ENCODE data around the gene MAPK8IP2. TPM values are rescaled to one million over a fixed set of nuclear protein-coding genes. Genes with fewer than 3 reads are reported as not detected.
A peak's percentile ranks its signal among the peaks of the same experiment; 100 is the strongest.

Gene MAPK8IP2
- total and polyA plus RNA-seq, 2 of the 4 experiments (the other 2 are of a cell fraction), result under 0.01 to 0.14 TPM

DNA sequence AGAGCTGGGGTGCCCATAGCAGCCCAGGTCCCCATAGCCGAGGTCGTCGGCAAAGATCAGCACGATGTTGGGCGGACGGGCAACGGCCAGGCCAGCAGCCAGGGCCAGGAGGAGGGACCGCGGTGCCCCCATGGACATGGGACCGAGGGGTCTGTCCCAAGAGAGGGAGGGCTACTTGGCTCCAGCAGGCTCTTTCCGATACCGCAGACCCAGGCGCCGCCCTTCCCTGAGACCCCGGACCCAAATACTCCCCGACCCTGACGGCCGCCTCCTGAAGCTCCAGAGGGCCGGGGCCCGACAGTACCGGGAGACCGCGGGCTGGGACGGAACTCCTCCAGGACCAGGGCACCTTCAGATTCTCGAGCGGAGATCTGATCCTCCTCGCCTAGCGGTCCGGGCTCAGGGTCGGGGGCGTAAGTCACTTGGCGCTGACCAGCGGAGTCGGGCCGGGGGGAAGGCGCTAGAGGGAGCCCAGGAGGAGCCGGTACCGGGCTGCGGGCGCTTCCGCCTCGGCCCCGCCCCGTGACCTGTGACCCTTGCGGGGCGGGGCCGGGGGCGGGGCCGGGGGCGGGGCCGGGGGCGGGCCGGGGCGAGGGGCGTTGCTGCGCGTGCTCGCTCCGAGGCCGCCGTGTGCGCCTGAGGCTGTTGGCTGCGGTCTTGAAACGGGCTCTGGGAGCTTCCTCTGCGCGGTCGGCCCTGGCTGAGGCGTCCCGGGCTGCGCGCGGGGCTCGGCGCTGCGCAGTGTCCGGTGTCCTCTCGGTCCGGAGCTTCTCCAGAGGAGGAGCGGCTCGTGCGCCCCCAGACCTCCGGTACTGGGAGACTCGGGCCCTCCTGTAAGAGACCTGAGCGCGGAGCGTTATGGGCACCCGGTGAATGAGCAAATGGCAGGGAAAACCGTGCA lies 27.3 kb downstream of the MAPK8IP2 start, which contains the start of gene ARSA:
Gene ARSA (minus strand): TSS at position 511 of the 901 bp plus-strand sequence. CDS start 373 bp downstream, at position 138.
- Histone ChIP-seq H4K5ac (ENCODE audit: low read depth, low read length) (peak within 1 kb of the TSS; percentile 4), H4K20me1 (ENCODE audit: insufficient read depth, low read length) (0 out of 2 replicates have a peak, but pooled peaks cover 4% of the 10 kb centered on the region), H2BK120ac (ENCODE audit: low read depth, low read length) (no peak within 1 kb of the TSS), H3K4ac (ENCODE audit: low read depth, low read length) (peak within 1 kb of the TSS; percentile 87), H2AK9ac (replicated peaks; ENCODE audit: low read depth, low read length, poor library complexity) (peak within 1 kb of the TSS; percentile 92), H3K4me1 (ENCODE audit: control insufficient read depth, insufficient read depth, low read length) (peaks cover 9% of the 10 kb centered on the region; the same call in 1 of the 2 replicates), H3K56ac (ENCODE audit: extremely low read depth, insufficient read depth, low read length) (peak within 1 kb of the TSS; percentile 51), H3K9me3 (ENCODE audit: control insufficient read depth, insufficient read depth, low read length) (no peaks in the 10 kb centered on the region), H3K36me3 (ENCODE audit: control insufficient read depth, insufficient read depth, low read length) (peaks cover 2% of the 10 kb centered on the region; the same call in 1 of the 2 replicates), H2BK20ac (ENCODE audit: low read depth, low read length) (no peak within 1 kb of the TSS), H3K4me3 (ENCODE audit: insufficient read depth, low read depth, low read length) (peak within 1 kb of the TSS; percentile 93), H3K18ac (ENCODE audit: low read depth, low read length) (0 out of 2 replicates have a peak within 1 kb of the TSS, but pooled peaks have one; percentile 5), H3K14ac (replicated peaks; ENCODE audit: low read depth, low read length) (peak within 1 kb of the TSS; percentile 93), H4K91ac (ENCODE audit: insufficient read depth, low read depth, low read length) (peak within 1 kb of the TSS; percentile 73), H3K23ac (ENCODE audit: low read depth, low read length) (peak within 1 kb of the TSS; percentile 92), H3K27me3 (ENCODE audit: control insufficient read depth, insufficient read depth, low read length) (peaks cover under 1% of the 10 kb centered on the region), H2BK5ac (ENCODE audit: low read depth, low read length, poor library complexity, severe bottlenecking) (peak within 1 kb of the TSS; percentile 51), H2AFZ (replicated peaks; ENCODE audit: low read length, poor library complexity) (peak within 1 kb of the TSS; percentile 100), H4K8ac (ENCODE audit: low read depth in 2 of 2, low read length in 2 of 2) (peak within 1 kb of the TSS; percentile 59 to 89; a peak in 3 of 4 replicates), H3K9ac (ENCODE audit: low read depth, low read length) (peak within 1 kb of the TSS; percentile 88), H3K79me1 (ENCODE audit: low read depth in 1 of 2, low read length in 2 of 2) (peaks cover 6 to 24% of the 10 kb centered on the region in 2 experiments; a peak in 2 of 4 replicates), H2BK15ac (ENCODE audit: low read depth, low read length) (peak within 1 kb of the TSS; percentile 65; the same call in 1 of the 3 replicates), H2AK5ac (ENCODE audit: low read depth, low read length) (peak within 1 kb of the TSS; percentile 98), H3K9me1 (ENCODE audit: insufficient read depth, low read length) (peaks cover 9% of the 10 kb centered on the region), H3K4me2 (ENCODE audit: low read depth, low read length) (peak within 1 kb of the TSS; percentile 95), H3K27ac (ENCODE audit: insufficient read depth, low read length) (peak within 1 kb of the TSS; percentile 75)
- in situ Hi-C loops (cut with MboI; ENCODE audit: low sequenced_read_pairs) (no loop called here), dilution Hi-C loops (cut with HindIII; ENCODE audit: low sequenced_read_pairs, unreplicated experiment) (no loop called here), intact Hi-C loops (cut with micrococcal nuclease) (loop anchor here (2.0 kb wide), 1 partner anchor 45 kb away; the partner anchor contains the start of gene CHKB)
- TSS peak; percentile 80 for BruUV-seq (replicated peaks)
- CTCF ChIA-PET, result interaction anchor here (0.5 to 0.6 kb wide), 2 partner anchors 39 to 202 kb away, joined by 3 to 4 read pairs; no protein-coding TSS in a partner anchor
- POLR2A ChIA-PET (ENCODE audit: unreplicated experiment), result no interaction called here
- peak; percentile 81 for DNase-seq
- 8% methylated on average over 43 of the region's 88 CpGs; no CpG with 5 or more reads in 1 of the 2 experiments for WGBS, 2 experiments (ENCODE audit: extremely low coverage in 2 of 2, insufficient read length in 1 of 2)
- peak; percentile 97 for ATAC-seq (ENCODE audit: low read depth)
- no peak for TF ChIP-seq MAFK (IDR thresholded peaks at IDR 0.05; ENCODE audit: low read depth, low read length)
- peak; percentile 27; the same call in 1 of the 2 replicates for TF ChIP-seq BHLHE40 (IDR thresholded peaks at IDR 0.05; ENCODE audit: low read depth, low read length)
- no peak for TF ChIP-seq FOS (IDR thresholded peaks at IDR 0.05; ENCODE audit: low read depth, low read length)
- no peak for TF ChIP-seq RFX5 (IDR thresholded peaks at IDR 0.05; ENCODE audit: low read depth, low read length)
- TF ChIP-seq CEBPB (IDR thresholded peaks at IDR 0.05; ENCODE audit: low read depth, low read length), result no peak
- no peak for TF ChIP-seq NFE2L2 (IDR thresholded peaks at IDR 0.05; ENCODE audit: low read depth, low read length)
- peak; percentile 40; the same call in 1 of the 2 replicates for TF ChIP-seq MAZ (IDR thresholded peaks at IDR 0.05; ENCODE audit: borderline replicate concordance, low read depth, low read length)
- no peak for TF ChIP-seq ELK1 (IDR thresholded peaks at IDR 0.05; ENCODE audit: borderline replicate concordance, low read depth, low read length)
- TF ChIP-seq, protein P1, sequence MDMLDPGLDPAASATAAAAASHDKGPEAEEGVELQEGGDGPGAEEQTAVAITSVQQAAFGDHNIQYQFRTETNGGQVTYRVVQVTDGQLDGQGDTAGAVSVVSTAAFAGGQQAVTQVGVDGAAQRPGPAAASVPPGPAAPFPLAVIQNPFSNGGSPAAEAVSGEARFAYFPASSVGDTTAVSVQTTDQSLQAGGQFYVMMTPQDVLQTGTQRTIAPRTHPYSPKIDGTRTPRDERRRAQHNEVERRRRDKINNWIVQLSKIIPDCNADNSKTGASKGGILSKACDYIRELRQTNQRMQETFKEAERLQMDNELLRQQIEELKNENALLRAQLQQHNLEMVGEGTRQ (IDR thresholded peaks at IDR 0.05; ENCODE audit: low read depth, low read length), result 0 out of 2 replicates have a peak, but pooled peaks have one; percentile 23
- peak; percentile 66; the same call in 1 of the 2 replicates for TF ChIP-seq MXI1 (IDR thresholded peaks at IDR 0.05; ENCODE audit: borderline replicate concordance, low read depth, low read length)
- TF ChIP-seq, protein P2, sequence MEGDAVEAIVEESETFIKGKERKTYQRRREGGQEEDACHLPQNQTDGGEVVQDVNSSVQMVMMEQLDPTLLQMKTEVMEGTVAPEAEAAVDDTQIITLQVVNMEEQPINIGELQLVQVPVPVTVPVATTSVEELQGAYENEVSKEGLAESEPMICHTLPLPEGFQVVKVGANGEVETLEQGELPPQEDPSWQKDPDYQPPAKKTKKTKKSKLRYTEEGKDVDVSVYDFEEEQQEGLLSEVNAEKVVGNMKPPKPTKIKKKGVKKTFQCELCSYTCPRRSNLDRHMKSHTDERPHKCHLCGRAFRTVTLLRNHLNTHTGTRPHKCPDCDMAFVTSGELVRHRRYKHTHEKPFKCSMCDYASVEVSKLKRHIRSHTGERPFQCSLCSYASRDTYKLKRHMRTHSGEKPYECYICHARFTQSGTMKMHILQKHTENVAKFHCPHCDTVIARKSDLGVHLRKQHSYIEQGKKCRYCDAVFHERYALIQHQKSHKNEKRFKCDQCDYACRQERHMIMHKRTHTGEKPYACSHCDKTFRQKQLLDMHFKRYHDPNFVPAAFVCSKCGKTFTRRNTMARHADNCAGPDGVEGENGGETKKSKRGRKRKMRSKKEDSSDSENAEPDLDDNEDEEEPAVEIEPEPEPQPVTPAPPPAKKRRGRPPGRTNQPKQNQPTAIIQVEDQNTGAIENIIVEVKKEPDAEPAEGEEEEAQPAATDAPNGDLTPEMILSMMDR (conservative IDR thresholded peaks at IDR 0.05; ENCODE audit: low read depth, low read length), result peak; percentile 43
- no peak for TF ChIP-seq POLR2A (IDR thresholded peaks at IDR 0.05; ENCODE audit: low read depth, low read length)
